SK-N-SH (cell line): ENCODE data around the gene CTNNA3. TPM values are rescaled to one million over a fixed set of nuclear protein-coding genes. Genes with fewer than 3 reads are reported as not detected.
"Not testable (repeated sequence)": the region's sequence is repeated elsewhere in the genome, so short reads cannot be mapped to it uniquely, and the experiment has no call there.

Source experiments
- CTCF ChIA-PET: fragments of 300-600, 350-600 bp; formaldehyde crosslinking; extraction: SDS; loops from one replicate; lab custom pipeline; 2021; lab: Yijun Ruan, JAX
- POLR2A ChIA-PET: fragments of 350-600 bp; sonication (Branson Sonifier 250); formaldehyde crosslinking; extraction: SDS; loops from one replicate; lab custom pipeline; 2020; ENCODE audit warnings: antibody characterized with exemption, inconsistent platforms; lab: Yijun Ruan, JAX
- DNase-seq: peaks from one replicate; pipeline ENCODE4 v3.0.0; 2012
- H2AFZ ChIP-seq: fragments of 200-600 bp; sonication (generic); 2 replicates; pipeline ENCODE4 v1.8.1; 2016; ENCODE audit warnings: antibody characterized with exemption, mild to moderate bottlenecking, low read depth
- H3F3A ChIP-seq: fragments of 200-600 bp; sonication (generic); replicated peaks from 2 replicates; pipeline ENCODE3; 2016; ENCODE audit warnings: antibody characterized with exemption, mild to moderate bottlenecking; ENCODE audit not compliant: insufficient read depth
- H3K27ac ChIP-seq, 2 experiments: fragments of 200-500 bp in 1 of 2; fragments of 200-600 bp in 1 of 2; sonication (Bioruptor generic) in 1 of 2; sonication (generic), shearing (Covaris generic) in 1 of 2; 2 replicates each; pipeline versions ENCODE4 v1.5.1 to v1.6.1; 2014 to 2016; ENCODE audit warnings: low read depth in 2 of 2, inconsistent platforms in 1 of 2, low read length in 1 of 2, mild to moderate bottlenecking in 1 of 2, mixed read lengths in 1 of 2
- H3K27me3 ChIP-seq: fragments of 200-600 bp; sonication (generic), shearing (Covaris generic); 2 replicates; pipeline ENCODE4 v1.6.1; 2016; ENCODE audit warnings: mixed run types; ENCODE audit not compliant: insufficient read depth
- H3K36me3 ChIP-seq, 2 experiments: fragments of 200-500 bp in 1 of 2; fragments of 200-600 bp in 1 of 2; sonication (Bioruptor generic) in 1 of 2; sonication (generic) in 1 of 2; replicated peaks in 1 of 2; 2 replicates each; pipeline versions ENCODE3 to v1.5.1; 2014 to 2016; ENCODE audit warnings: low read length in 1 of 2, mild to moderate bottlenecking in 1 of 2; ENCODE audit not compliant: insufficient read depth in 2 of 2, control insufficient read depth in 1 of 2
- H3K4me1 ChIP-seq, 2 experiments: fragments of 200-500 bp in 1 of 2; fragments of 200-600 bp in 1 of 2; sonication (Bioruptor generic) in 1 of 2; sonication (generic), shearing (Covaris generic) in 1 of 2; 2 replicates each; pipeline versions ENCODE4 v1.5.1 to v1.6.1; 2014 to 2016; ENCODE audit warnings: low read depth in 1 of 2, low read length in 1 of 2, mixed run types in 1 of 2; ENCODE audit not compliant: insufficient read depth in 2 of 2, control insufficient read depth in 1 of 2
- H3K4me2 ChIP-seq: fragments of 200-600 bp; sonication (generic), shearing (Covaris generic); 2 replicates; pipeline ENCODE4 v1.6.1; 2017; ENCODE audit warnings: mixed run types
- H3K4me3 ChIP-seq, 2 experiments: fragments of 200-500 bp in 1 of 2; fragments of 200-600 bp in 1 of 2; sonication (Bioruptor generic) in 1 of 2; sonication (generic), shearing (Covaris generic) in 1 of 2; 2 replicates each; pipeline versions ENCODE4 v1.5.1 to v1.8.1; 2014 to 2016; ENCODE audit warnings: low read depth in 2 of 2, inconsistent platforms in 1 of 2, low read length in 1 of 2, mild to moderate bottlenecking in 1 of 2, mixed read lengths in 1 of 2, moderate library complexity in 1 of 2
- H3K79me2 ChIP-seq: fragments of 200-600 bp; sonication (generic); 2 replicates; pipeline ENCODE4 v1.8.1; 2017; ENCODE audit warnings: mild to moderate bottlenecking; ENCODE audit not compliant: insufficient read depth
- H3K9ac ChIP-seq: fragments of 200-600 bp; sonication (generic); 2 replicates; pipeline ENCODE4 v1.6.1; 2017; ENCODE audit warnings: mixed run types
- H3K9me2 ChIP-seq: fragments of 200-600 bp; sonication (generic); 2 replicates; pipeline ENCODE4 v1.6.1; 2017; ENCODE audit warnings: mixed run types
- H3K9me3 ChIP-seq: fragments of 200-600 bp; sonication (generic); 2 replicates; pipeline ENCODE4 v1.6.1; 2017; ENCODE audit warnings: mixed run types, mild to moderate bottlenecking, moderate library complexity
- H4K20me1 ChIP-seq: fragments of 200-600 bp; sonication (generic); 2 replicates; pipeline ENCODE4 v1.6.1; 2017; ENCODE audit warnings: mild to moderate bottlenecking, mixed run types; ENCODE audit not compliant: insufficient read depth
- CHD2 ChIP-seq: fragments of 150-350 bp; IDR thresholded peaks from 2 replicates; pipeline ENCODE4 v1.6.1; 2018; ENCODE audit warnings: low read length; ENCODE audit not compliant: partially characterized antibody
- ELF1 ChIP-seq: IDR thresholded peaks from 2 replicates; pipeline ENCODE4 v1.4.0; 2012
- EZH2phosphoT487 ChIP-seq: fragments of 200-600 bp; sonication (generic); IDR thresholded peaks from 2 replicates; pipeline ENCODE4 v1.6.1; 2017; ENCODE audit warnings: low read depth, mixed run types, mild to moderate bottlenecking, antibody characterized with exemption, moderate library complexity, borderline replicate concordance
- FOXJ3 ChIP-seq: sonication (generic); formaldehyde crosslinking; IDR thresholded peaks from 2 replicates; pipeline ENCODE4 v1.5.1; 2020; ENCODE audit warnings: mild to moderate bottlenecking, missing genetic modification reagents
- IRF3 ChIP-seq: fragments of 150-350 bp; IDR thresholded peaks from 2 replicates; pipeline ENCODE4 v1.6.1; 2016; ENCODE audit warnings: mild to moderate bottlenecking, low read depth, low read length
- MEF2A ChIP-seq: IDR thresholded peaks from 2 replicates; pipeline ENCODE4 v1.4.0; 2012; ENCODE audit warnings: low read depth, borderline replicate concordance
- MXI1 ChIP-seq: IDR thresholded peaks from 2 replicates; pipeline ENCODE4 v1.6.1; 2012; ENCODE audit warnings: mild to moderate bottlenecking, low read depth, low read length, improper control_type of control experiment
- RAD21 ChIP-seq: IDR thresholded peaks from 2 replicates; pipeline ENCODE4 v1.6.1; 2012; ENCODE audit warnings: mild to moderate bottlenecking, low read length
- RCOR1 ChIP-seq: fragments of 150-350 bp; IDR thresholded peaks from 2 replicates; pipeline ENCODE4 v1.6.1; 2017; ENCODE audit warnings: antibody characterized with exemption, low read length
- RFX5 ChIP-seq: IDR thresholded peaks from 2 replicates; pipeline ENCODE4 v1.6.1; 2012; ENCODE audit warnings: mild to moderate bottlenecking, improper control_type of control experiment, low read length
- SMC3 ChIP-seq: IDR thresholded peaks from 2 replicates; pipeline ENCODE4 v1.6.1; 2012; ENCODE audit warnings: low read depth, low read length, improper control_type of control experiment
- TCF12 ChIP-seq: IDR thresholded peaks from 2 replicates; pipeline ENCODE4 v1.4.0; 2012
- TEAD4 ChIP-seq: IDR thresholded peaks from 2 replicates; pipeline ENCODE4 v1.4.0; 2012; ENCODE audit warnings: mild to moderate bottlenecking, borderline replicate concordance; ENCODE audit not compliant: insufficient read depth
- USF1 ChIP-seq: IDR thresholded peaks from 2 replicates; pipeline ENCODE4 v1.4.0; 2012; ENCODE audit warnings: low read depth, borderline replicate concordance
- USF2 ChIP-seq: fragments of 150-350 bp; IDR thresholded peaks from 2 replicates; pipeline ENCODE4 v1.6.1; 2017; ENCODE audit warnings: antibody characterized with exemption, low read length, low read depth, borderline replicate concordance
- WGBS: methylation state at CpG from one replicate; pipeline ENCODE4 v1.1.6; 2017; ENCODE audit warnings: low lambda C conversion rate; 5-methylcytosine and 5-hydroxymethylcytosine counted together
- polyA plus RNA-seq, 3 experiments: library from polyadenylated mRNA; depleted of rRNA; stranded (reverse); fragments of >200 nt; gene quantifications; 2 replicates each; pipeline ENCODE4 v1.2.3, GENCODE V29; 2012

The CTNNA3 gene
- polyA plus RNA-seq, 1 of the 3 experiments (the other 2 are of a cell fraction) = not detected

GRCh38 chr10:67695555-67695954 lies 440 bp downstream of the CTNNA3 start:
- CTCF ChIA-PET = interaction anchor here (0.9 to 8.5 kb wide), 4 partner anchors 12 to 83 kb away, joined by 3 to 185 read pairs (median 22); no protein-coding TSS in a partner anchor
- TF ChIP-seq RFX5 (no peak), RCOR1 (no peak), SMC3 (no peak), USF1 (no peak), MXI1 (no peak), ELF1 (no peak), IRF3 (no peak), CHD2 (no peak), MEF2A (no peak), TCF12 (no peak), RAD21 (no peak), FOXJ3 (no peak), USF2 (no peak), TEAD4 (no peak), EZH2phosphoT487 (no peak)
- TF ChIP-seq, all 33 proteins: peak for 0
- DNase-seq = no peak
- Histone ChIP-seq H3K4me1 (no peaks in the 10 kb centered on the region), H3K9ac (no peak overlapping the region), H3K9me2 (no peaks in the 10 kb centered on the region), H4K20me1 (no peaks in the 10 kb centered on the region), H3K4me3 (no peak overlapping the region), H3K27ac (no peak overlapping the region), H3K9me3 (no peaks in the 10 kb centered on the region), H3K79me2 (no peaks in the 10 kb centered on the region), H3K4me2 (no peak overlapping the region), H3K36me3 (no peaks in the 10 kb centered on the region), H3F3A (no peaks in the 10 kb centered on the region), H2AFZ (no peak overlapping the region), H3K27me3 (0 out of 2 replicates have a peak, but pooled peaks cover 12% of the 10 kb centered on the region)
- POLR2A ChIA-PET = no interaction called here
- WGBS = 22% methylated on average over 5 of the region's 5 CpGs

GRCh38 chr10:67691861-67692260 lies 4.1 kb downstream of the CTNNA3 start:
- H3K4me2 ChIP-seq, H3K9ac ChIP-seq, DNase-seq, H3K4me3 ChIP-seq, POLR2A ChIA-PET, H3K9me2 ChIP-seq, H3K4me1 ChIP-seq, H3K27ac ChIP-seq, H3F3A ChIP-seq, H3K27me3 ChIP-seq, H3K36me3 ChIP-seq, H3K79me2 ChIP-seq, H4K20me1 ChIP-seq, H2AFZ ChIP-seq, H3K9me3 ChIP-seq: not testable (repeated sequence)
- no CpG with 5 or more reads among the region's 25 CpGs for WGBS
- CTCF ChIA-PET = interaction anchor here (8.5 kb wide), 1 partner anchor 86 kb away, joined by 185 read pairs; no protein-coding TSS in a partner anchor

GRCh38 chr10:67690540-67690939 lies 5.5 kb downstream of the CTNNA3 start:
- H3K36me3 ChIP-seq, H3K27ac ChIP-seq, H3K79me2 ChIP-seq, POLR2A ChIA-PET, DNase-seq, H3K4me1 ChIP-seq, H3K4me2 ChIP-seq, H2AFZ ChIP-seq, H3K9me2 ChIP-seq, H3K9ac ChIP-seq, H3K9me3 ChIP-seq, H3K27me3 ChIP-seq, H3K4me3 ChIP-seq, H4K20me1 ChIP-seq, H3F3A ChIP-seq: not testable (repeated sequence)
- 56% methylated on average over 7 of the region's 7 CpGs for WGBS
- CTCF ChIA-PET = interaction anchor here (1.3 kb wide), 1 partner anchor 89 kb away, joined by 6 read pairs; no protein-coding TSS in a partner anchor

GRCh38 chr10:67684140-67684539 lies 11.9 kb downstream of the CTNNA3 start:
- H3K4me3 ChIP-seq, POLR2A ChIA-PET, H4K20me1 ChIP-seq, H3K9me3 ChIP-seq, H3F3A ChIP-seq, H2AFZ ChIP-seq, H3K4me1 ChIP-seq, H3K79me2 ChIP-seq, DNase-seq, H3K9me2 ChIP-seq, H3K9ac ChIP-seq, H3K27me3 ChIP-seq, H3K27ac ChIP-seq, H3K36me3 ChIP-seq, H3K4me2 ChIP-seq: not testable (repeated sequence)
- WGBS = 14% methylated on average over 7 of the region's 8 CpGs
- CTCF ChIA-PET = interaction anchor here (1.7 to 2.8 kb wide), 3 partner anchors 13 to 96 kb away, joined by 8 to 12 read pairs (median 10); no protein-coding TSS in a partner anchor
